ENCODE data around the gene PATJ.

PATJ gene

GRCh38 chr1:61976566-61976965 is 234.3 kb downstream of the PATJ start:
- WGBS (ENCODE audit: extremely low coverage, insufficient coverage, insufficient read length), result 100% methylated on average over 1 of the region's 4 CpGs
- Histone ChIP-seq H3K9me3 (ENCODE audit: insufficient read depth, low read depth, low read length) (no peaks in the 10 kb centered on the region), H2AFZ (ENCODE audit: insufficient read depth, low read length, poor library complexity) (no peak overlapping the region), H4K12ac (ENCODE audit: low read depth, low read length) (no peak overlapping the region), H3K79me1 (ENCODE audit: low read length) (no peaks in the 10 kb centered on the region), H2BK5ac (ENCODE audit: low read depth, low read length, poor library complexity) (no peak overlapping the region), H2BK120ac (ENCODE audit: insufficient read depth, low read length, poor library complexity) (no peak overlapping the region), H3K18ac (ENCODE audit: low read length) (no peak overlapping the region), H4K8ac (ENCODE audit: low read depth, low read length) (no peak overlapping the region), H3K36me3 (ENCODE audit: control insufficient read depth in 1 of 2, insufficient read depth in 2 of 2, low read length in 2 of 2) (peaks cover 0 to 2% of the 10 kb centered on the region in 2 experiments), H2BK12ac (ENCODE audit: low read length) (no peak overlapping the region), H3K23ac (ENCODE audit: low read length) (no peak overlapping the region), H3K27me3 (ENCODE audit: insufficient read depth, low read length) (no peaks in the 10 kb centered on the region), H3K4me2 (ENCODE audit: low read length) (no peak overlapping the region), H4K91ac (ENCODE audit: low read depth, low read length) (no peak overlapping the region), H3K4ac (ENCODE audit: low read depth, low read length) (no peak overlapping the region), H3K9ac (ENCODE audit: low read length) (no peak overlapping the region), H2AK5ac (ENCODE audit: low read length) (no peak overlapping the region), H3K27ac (ENCODE audit: low read depth, low read length) (no peak overlapping the region), H3K79me2 (ENCODE audit: control insufficient read depth, insufficient read depth, low read length, poor library complexity) (no peaks in the 10 kb centered on the region), H3K14ac (ENCODE audit: low read length) (no peak overlapping the region), H3K4me1 (ENCODE audit: control insufficient read depth in 1 of 2, insufficient read depth in 2 of 2, low read length in 2 of 2) (peaks cover 0 to 2% of the 10 kb centered on the region in 2 experiments), H3K4me3 (ENCODE audit: low read depth, low read length) (no peak overlapping the region)
- DNase-seq, result no peak

- no peak for DNase-seq
- H3K27ac ChIP-seq (ENCODE audit: low read depth, low read length), result no peak overlapping the region
- H4K8ac ChIP-seq (ENCODE audit: low read depth, low read length), result no peak overlapping the region
- no peak overlapping the region for H4K91ac ChIP-seq (ENCODE audit: low read depth, low read length)
- no peak overlapping the region for H3K4me2 ChIP-seq (ENCODE audit: low read length)
- no peaks in the 10 kb centered on the region for H3K27me3 ChIP-seq (ENCODE audit: insufficient read depth, low read length)
- no peaks in the 10 kb centered on the region for H3K79me2 ChIP-seq (ENCODE audit: control insufficient read depth, insufficient read depth, low read length, poor library complexity)
- H2AK5ac ChIP-seq (ENCODE audit: low read length), result no peak overlapping the region
- no peak overlapping the region for H4K12ac ChIP-seq (ENCODE audit: low read depth, low read length)
- no peak overlapping the region for H3K23ac ChIP-seq (ENCODE audit: low read length)
- no peaks in the 10 kb centered on the region for H3K79me1 ChIP-seq (ENCODE audit: low read length)
- H3K18ac ChIP-seq (ENCODE audit: low read length), result no peak overlapping the region
- H2BK12ac ChIP-seq (ENCODE audit: low read length), result no peak overlapping the region
- H3K4me3 ChIP-seq (ENCODE audit: low read depth, low read length), result no peak overlapping the region
- no peak overlapping the region for H3K4ac ChIP-seq (ENCODE audit: low read depth, low read length)
- no peak overlapping the region for H3K14ac ChIP-seq (ENCODE audit: low read length)
- peaks cover 0 to 2% of the 10 kb centered on the region in 2 experiments for H3K4me1 ChIP-seq (ENCODE audit: control insufficient read depth in 1 of 2, insufficient read depth in 2 of 2, low read length in 2 of 2)
- no peak overlapping the region for H2AFZ ChIP-seq (ENCODE audit: insufficient read depth, low read length, poor library complexity)
- H2BK120ac ChIP-seq (ENCODE audit: insufficient read depth, low read length, poor library complexity), result no peak overlapping the region
- no peaks in the 10 kb centered on the region for H3K9me3 ChIP-seq (ENCODE audit: insufficient read depth, low read depth, low read length)
- H3K9ac ChIP-seq (ENCODE audit: low read length), result no peak overlapping the region
- H3K36me3 ChIP-seq (ENCODE audit: control insufficient read depth in 1 of 2, insufficient read depth in 2 of 2, low read length in 2 of 2), result peaks cover 0 to 2% of the 10 kb centered on the region in 2 experiments
- H2BK5ac ChIP-seq (ENCODE audit: low read depth, low read length, poor library complexity), result no peak overlapping the region
These were observed 236.5 kb downstream of the PATJ start for GRCh38 chr1:61978796-61979195.

GRCh38 chr1:61979729-61980128 is 237.4 kb downstream of the PATJ start:
- peaks cover 0 to 2% of the 10 kb centered on the region in 2 experiments for H3K4me1 ChIP-seq (ENCODE audit: control insufficient read depth in 1 of 2, insufficient read depth in 2 of 2, low read length in 2 of 2)
- no CpG with 5 or more reads among the region's 4 CpGs for WGBS (ENCODE audit: extremely low coverage, insufficient coverage, insufficient read length)
- H2BK12ac ChIP-seq (ENCODE audit: low read length), result no peak overlapping the region
- no peaks in the 10 kb centered on the region for H3K9me3 ChIP-seq (ENCODE audit: insufficient read depth, low read depth, low read length)
- no peak overlapping the region for H3K9ac ChIP-seq (ENCODE audit: low read length)
- no peak overlapping the region for H4K91ac ChIP-seq (ENCODE audit: low read depth, low read length)
- peaks cover 0 to 2% of the 10 kb centered on the region in 2 experiments for H3K36me3 ChIP-seq (ENCODE audit: control insufficient read depth in 1 of 2, insufficient read depth in 2 of 2, low read length in 2 of 2)
- H2BK120ac ChIP-seq (ENCODE audit: insufficient read depth, low read length, poor library complexity), result no peak overlapping the region
- no peak overlapping the region for H3K4ac ChIP-seq (ENCODE audit: low read depth, low read length)
- H3K79me2 ChIP-seq (ENCODE audit: control insufficient read depth, insufficient read depth, low read length, poor library complexity), result no peaks in the 10 kb centered on the region
- H3K23ac ChIP-seq (ENCODE audit: low read length), result no peak overlapping the region
- H4K8ac ChIP-seq (ENCODE audit: low read depth, low read length), result no peak overlapping the region
- no peak overlapping the region for H3K4me2 ChIP-seq (ENCODE audit: low read length)
- no peak overlapping the region for H2BK5ac ChIP-seq (ENCODE audit: low read depth, low read length, poor library complexity)
- H3K27me3 ChIP-seq (ENCODE audit: insufficient read depth, low read length), result no peaks in the 10 kb centered on the region
- no peak overlapping the region for H2AK5ac ChIP-seq (ENCODE audit: low read length)
- H3K14ac ChIP-seq (ENCODE audit: low read length), result no peak overlapping the region
- no peak overlapping the region for H2AFZ ChIP-seq (ENCODE audit: insufficient read depth, low read length, poor library complexity)
- no peak overlapping the region for H3K4me3 ChIP-seq (ENCODE audit: low read depth, low read length)
- no peak overlapping the region for H4K12ac ChIP-seq (ENCODE audit: low read depth, low read length)
- DNase-seq, result no peak
- H3K27ac ChIP-seq (ENCODE audit: low read depth, low read length), result no peak overlapping the region
- no peak overlapping the region for H3K18ac ChIP-seq (ENCODE audit: low read length)
- H3K79me1 ChIP-seq (ENCODE audit: low read length), result no peaks in the 10 kb centered on the region

GRCh38 chr1:61980561-61980960 is 238.3 kb downstream of the PATJ start:
- Histone ChIP-seq H3K4me2 (ENCODE audit: low read length) (no peak overlapping the region), H3K9ac (ENCODE audit: low read length) (no peak overlapping the region), H3K27me3 (ENCODE audit: insufficient read depth, low read length) (no peaks in the 10 kb centered on the region), H3K4me1 (ENCODE audit: control insufficient read depth in 1 of 2, insufficient read depth in 2 of 2, low read length in 2 of 2) (peaks cover 0 to under 1% of the 10 kb centered on the region in 2 experiments), H2AFZ (ENCODE audit: insufficient read depth, low read length, poor library complexity) (no peak overlapping the region), H3K18ac (ENCODE audit: low read length) (peak overlapping the region; percentile 68), H3K79me2 (ENCODE audit: control insufficient read depth, insufficient read depth, low read length, poor library complexity) (no peaks in the 10 kb centered on the region), H3K4ac (ENCODE audit: low read depth, low read length) (no peak overlapping the region), H3K36me3 (ENCODE audit: control insufficient read depth in 1 of 2, insufficient read depth in 2 of 2, low read length in 2 of 2) (peaks cover 0 to 2% of the 10 kb centered on the region in 2 experiments), H3K4me3 (ENCODE audit: low read depth, low read length) (no peak overlapping the region), H2BK5ac (ENCODE audit: low read depth, low read length, poor library complexity) (peak overlapping the region; percentile 60), H4K8ac (ENCODE audit: low read depth, low read length) (no peak overlapping the region), H3K79me1 (ENCODE audit: low read length) (no peaks in the 10 kb centered on the region), H3K14ac (ENCODE audit: low read length) (no peak overlapping the region), H2BK120ac (ENCODE audit: insufficient read depth, low read length, poor library complexity) (no peak overlapping the region), H4K12ac (ENCODE audit: low read depth, low read length) (no peak overlapping the region), H2AK5ac (ENCODE audit: low read length) (no peak overlapping the region), H3K27ac (ENCODE audit: low read depth, low read length) (no peak overlapping the region), H4K91ac (ENCODE audit: low read depth, low read length) (no peak overlapping the region), H2BK12ac (ENCODE audit: low read length) (no peak overlapping the region), H3K23ac (ENCODE audit: low read length) (no peak overlapping the region), H3K9me3 (ENCODE audit: insufficient read depth, low read depth, low read length) (no peaks in the 10 kb centered on the region)
- no peak for DNase-seq
- no CpG with 5 or more reads among the region's 4 CpGs for whole genome bisulfite sequencing (ENCODE audit: extremely low coverage, insufficient coverage, insufficient read length)

Data from trophoblast cell (in vitro differentiated cells and primary cell).